K562 (cell line): ENCODE measurements around the gene CXCL12. TPM values are rescaled to one million over a fixed set of nuclear protein-coding genes. Genes with fewer than 3 reads are reported as not detected.

Experiments
- ATAC-seq: fragments of 200-7000 bp; cut with Tn5 transposase; 3 replicates; pipeline ENCODE4 v1.9.1; 2020; ENCODE audit warnings: moderate library complexity
- BruUV-seq: library from RNA; stranded (reverse); fragments of 400-500 nt; replicated peaks from 2 replicates; lab custom pipeline; 2021; lab: Mats Ljungman, UMichigan
- CTCF ChIA-PET: fragments of 300-600 bp; formaldehyde crosslinking; extraction: SDS; loops from one replicate; lab custom pipeline; 2021; ENCODE audit warnings: low intra/inter-chr PET ratio; lab: Yijun Ruan, JAX
- POLR2A ChIA-PET: fragments of 300-600, 350-650 bp; sonication (Branson Sonifier 250); formaldehyde crosslinking; extraction: SDS; loops from one replicate; lab custom pipeline; 2021; ENCODE audit warnings: antibody characterized with exemption, inconsistent platforms; lab: Yijun Ruan, JAX
- DNase-seq, 4 experiments: peaks; one replicate each; pipeline versions ENCODE4 v3.0.0 to v3.0.0-alpha.2; 2011 to 2018; ENCODE audit warnings: low spot score in 3 of 4, mixed read lengths in 3 of 4; ENCODE audit errors: extremely low read depth in 1 of 4
- FAIRE-seq: peaks from 2 replicates; lab custom pipeline; 2011; peaks lifted over from hg19 to GRCh38; lab: Jason Lieb, UNC
- H2AFZ ChIP-seq: 2 replicates; pipeline ENCODE4 v1.6.0; 2011; ENCODE audit warnings: low read depth, low read length, control low read depth, inconsistent platforms
- H3K27ac ChIP-seq: fragments of 200-600 bp; 3 replicates; pipeline ENCODE4 v1.8.0; 2011; ENCODE audit warnings: low read depth, mild to moderate bottlenecking, control low read depth, inconsistent platforms, low read length, moderate library complexity, mixed read lengths; ENCODE audit errors: extremely low read depth
- H3K27me3 ChIP-seq, 2 experiments: fragments of 300-600 bp in 1 of 2; 2 replicates in 1 of 2; 3 replicates in 1 of 2; pipeline versions ENCODE4 v1.6.0 to v1.8.0; 2011; ENCODE audit warnings: inconsistent platforms in 2 of 2, low read length in 2 of 2, mild to moderate bottlenecking in 1 of 2, mixed read lengths in 1 of 2, moderate library complexity in 1 of 2; ENCODE audit not compliant: control insufficient read depth in 2 of 2, insufficient read depth in 2 of 2
- H3K36me3 ChIP-seq: fragments of 300-600 bp; 3 replicates; pipeline ENCODE4 v1.8.0; 2011; ENCODE audit warnings: mild to moderate bottlenecking, low read length, inconsistent platforms; ENCODE audit not compliant: control insufficient read depth, insufficient read depth
- H3K4me1 ChIP-seq, 2 experiments: fragments of 200-600 bp in 1 of 2; replicated peaks in 1 of 2; 2 replicates in 1 of 2; 3 replicates in 1 of 2; pipeline versions ENCODE4 v1.5.1 to v1.8.0; 2011; ENCODE audit warnings: inconsistent platforms in 2 of 2, low read length in 2 of 2, mild to moderate bottlenecking in 1 of 2, mixed read lengths in 1 of 2, moderate library complexity in 1 of 2; ENCODE audit not compliant: control insufficient read depth in 2 of 2, insufficient read depth in 2 of 2
- H3K4me2 ChIP-seq: 2 replicates; pipeline ENCODE4 v1.6.1; 2011; ENCODE audit warnings: low read length, control low read depth, inconsistent platforms, mixed read lengths; ENCODE audit not compliant: insufficient read depth
- H3K4me3 ChIP-seq: fragments of 200-600 bp; sonication (generic), shearing (Covaris generic); 2 replicates; pipeline ENCODE4 v1.5.1; 2016; ENCODE audit warnings: control low read depth, inconsistent platforms
- H3K79me2 ChIP-seq: fragments of 200-600 bp; 3 replicates; pipeline ENCODE4 v1.8.0; 2011; ENCODE audit warnings: low read length, inconsistent platforms; ENCODE audit not compliant: control insufficient read depth, insufficient read depth
- H3K9ac ChIP-seq, 2 experiments: 2 replicates each; pipeline versions ENCODE4 v1.6.0 to v1.6.1; 2011; ENCODE audit warnings: low read depth in 2 of 2, low read length in 2 of 2, control low read depth in 1 of 2, inconsistent platforms in 1 of 2, mild to moderate bottlenecking in 1 of 2, mixed read lengths in 1 of 2; ENCODE audit not compliant: insufficient read depth in 1 of 2
- H3K9me1 ChIP-seq: one replicate; pipeline ENCODE4 v1.6.0; 2011; ENCODE audit warnings: inconsistent platforms, mild to moderate bottlenecking, low read length, moderate library complexity; ENCODE audit not compliant: control insufficient read depth, insufficient read depth
- H3K9me3 ChIP-seq: replicated peaks from 2 replicates; pipeline ENCODE4 v1.5.1; 2011; ENCODE audit warnings: low read depth, low read length, inconsistent platforms; ENCODE audit not compliant: control insufficient read depth, insufficient read depth
- H4K20me1 ChIP-seq: replicated peaks from 2 replicates; pipeline ENCODE4 v1.6.1; 2011; ENCODE audit warnings: low read length, inconsistent platforms, mixed read lengths; ENCODE audit not compliant: control insufficient read depth, insufficient read depth
- HDAC8 ChIP-seq: fragments of 450-650 bp; IDR thresholded peaks from 2 replicates; pipeline ENCODE4 v1.6.1; 2016; ENCODE audit warnings: mild to moderate bottlenecking, missing genetic modification characterization, moderate library complexity, missing compliant biosample characterization
- HMG20A ChIP-seq: fragments of 450-650 bp; formaldehyde crosslinking; conservative IDR thresholded peaks from 2 replicates; pipeline ENCODE4 v1.4.0; 2020; ENCODE audit warnings: mild to moderate bottlenecking, mixed read lengths
- JUN ChIP-seq, 2 experiments: sonication (generic) in 1 of 2; formaldehyde crosslinking in 1 of 2; IDR thresholded peaks; 2 replicates each; pipeline versions ENCODE4 v1.6.1 to v1.8.0; 2012 to 2022; ENCODE audit warnings: borderline replicate concordance in 2 of 2, mild to moderate bottlenecking in 2 of 2, improper control_type of control experiment in 1 of 2, low read depth in 1 of 2, low read length in 1 of 2, missing genetic modification reagents in 1 of 2
- NCOR1 ChIP-seq: fragments of 450-650 bp; IDR thresholded peaks from 2 replicates; pipeline ENCODE4 v1.6.1; 2016; ENCODE audit warnings: mild to moderate bottlenecking, moderate library complexity
- RB1 ChIP-seq: fragments of 450-650 bp; IDR thresholded peaks from 2 replicates; pipeline ENCODE4 v1.6.1; 2017; ENCODE audit warnings: low read depth, mild to moderate bottlenecking
- TFAM ChIP-seq: fragments of 250-450 bp; sonication (Bioruptor Pico); conservative IDR thresholded peaks from 2 replicates; pipeline ENCODE4 v1.5.0; 2021; ENCODE audit warnings: mild to moderate bottlenecking, moderate library complexity
- TGIF2 ChIP-seq: sonication (generic); formaldehyde crosslinking; IDR thresholded peaks from 2 replicates; pipeline ENCODE4 v1.8.1; 2022; ENCODE audit warnings: mild to moderate bottlenecking, missing genetic modification reagents, moderate library complexity
- ZNF324 ChIP-seq: fragments of 250-450 bp; sonication (Bioruptor Pico); IDR thresholded peaks from 2 replicates; pipeline ENCODE4 v1.4.0; 2020; ENCODE audit warnings: mild to moderate bottlenecking
- WGBS: fragments of 100-300 bp; shearing (Covaris generic); methylation state at CpG from one replicate; pipeline ENCODE4 v1.1.6; 2016; ENCODE audit warnings: low coverage, mixed read lengths; ENCODE audit not compliant: insufficient coverage; ENCODE audit errors: missing lambda C conversion rate; 5-methylcytosine and 5-hydroxymethylcytosine counted together
- in situ Hi-C: fragments of 300-500 bp; cut with MboI; formaldehyde crosslinking; loops from 4 replicates; pipeline ENCODE4 v1.15.0; 2018; ENCODE audit warnings: inconsistent platforms, mixed read lengths
- intact Hi-C: fragments of 100-400 bp; cut with micrococcal nuclease; formaldehyde crosslinking; loops from 2 replicates; pipeline ENCODE4 v1.14.2; 2022
- polyA plus RNA-seq, 8 experiments: library from polyadenylated mRNA; depleted of rRNA in 4 of 8; stranded (reverse) in 5 of 8; unstranded in 3 of 8; fragments of >200 nt; fragmentation: Nextera tagmentation in 2 of 8; fragmentation: Illumina TruSeq in 1 of 8; extraction: Ambion mirVana in 2 of 8; extraction: Trizol in 1 of 8; gene quantifications; 2 replicates each; pipeline versions ENCODE4 v1.2.1 to v1.2.3, GENCODE V29; 2011 to 2014; ENCODE audit warnings: inconsistent platforms in 1 of 8, missing spikeins in 1 of 8
- total RNA-seq, 7 experiments: library from RNA; depleted of rRNA in 6 of 7; stranded (reverse); fragments of >200 nt in 6 of 7; fragmentation: Illumina TruSeq in 2 of 7; extraction: Trizol in 2 of 7; gene quantifications; 2 replicates each; pipeline versions ENCODE4 v1.2.1 to v1.2.3, GENCODE V29; 2011 to 2021; ENCODE audit warnings: low replicate concordance in 1 of 7
- TF ChIP-seq, protein P1 (sequence below): fragments of 450-650 bp; formaldehyde crosslinking; IDR thresholded peaks from 2 replicates; pipeline ENCODE4 v1.4.0; 2020; ENCODE audit warnings: mild to moderate bottlenecking

CXCL12 gene
- total and polyA plus RNA-seq, 9 of the 15 experiments (the other 6 are each of a cell fraction or from before 2014, with no cell fraction given), result 0.18 TPM; not detected in 8

DNA sequence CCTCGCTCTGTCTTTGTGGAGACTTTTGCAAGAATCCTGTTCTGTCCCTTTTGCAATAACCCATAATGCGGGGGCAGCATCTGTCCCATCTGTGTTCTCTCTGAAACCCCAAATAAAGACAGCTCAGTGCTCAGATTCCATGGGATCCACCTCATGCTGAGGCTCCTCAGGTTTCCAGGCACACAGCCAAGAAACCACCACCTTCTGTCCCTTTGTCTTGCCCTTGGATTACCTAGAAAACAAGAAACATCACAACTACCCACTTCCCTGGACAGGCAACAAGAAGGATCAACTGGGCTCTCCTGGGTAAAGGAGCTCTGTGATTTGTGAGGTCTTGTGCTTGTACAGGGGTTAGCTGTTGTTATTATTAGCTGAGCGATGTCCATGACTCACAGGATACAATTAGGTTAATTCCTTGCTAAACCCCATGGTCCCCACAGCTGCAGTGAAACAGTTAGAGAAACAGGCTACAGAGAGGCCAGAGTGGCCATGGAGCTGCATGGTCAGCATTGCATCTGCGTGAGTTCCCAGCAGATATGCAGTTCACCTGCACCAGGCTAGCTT lies 50.2 kb downstream of the CXCL12 start:
- TF ChIP-seq NCOR1 (no peak), HMG20A (no peak), RB1 (no peak), TFAM (CRISPR knock-in tag) (no peak), HDAC8 (no peak), TGIF2 (CRISPR knock-in tag) (no peak), JUN (IDR thresholded peaks at IDR 0.05; ENCODE audit: borderline replicate concordance, low read depth, low read length) (no peak), JUN (CRISPR knock-in tag; IDR thresholded peaks at IDR 0.05; ENCODE audit: borderline replicate concordance) (no peak), ZNF324 (CRISPR knock-in tag) (no peak)
- TF ChIP-seq, protein P1, sequence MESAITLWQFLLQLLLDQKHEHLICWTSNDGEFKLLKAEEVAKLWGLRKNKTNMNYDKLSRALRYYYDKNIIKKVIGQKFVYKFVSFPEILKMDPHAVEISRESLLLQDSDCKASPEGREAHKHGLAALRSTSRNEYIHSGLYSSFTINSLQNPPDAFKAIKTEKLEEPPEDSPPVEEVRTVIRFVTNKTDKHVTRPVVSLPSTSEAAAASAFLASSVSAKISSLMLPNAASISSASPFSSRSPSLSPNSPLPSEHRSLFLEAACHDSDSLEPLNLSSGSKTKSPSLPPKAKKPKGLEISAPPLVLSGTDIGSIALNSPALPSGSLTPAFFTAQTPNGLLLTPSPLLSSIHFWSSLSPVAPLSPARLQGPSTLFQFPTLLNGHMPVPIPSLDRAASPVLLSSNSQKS (CRISPR knock-in tag), result no peak
- Histone ChIP-seq H3K27me3 (peaks cover 3 to 24% of the 10 kb centered on the region in 2 experiments; a peak in 2 of 5 replicates), H3K9me1 (no peaks in the 10 kb centered on the region), H4K20me1 (no peaks in the 10 kb centered on the region), H3K27ac (no peak overlapping the region), H2AFZ (no peak overlapping the region), H3K4me2 (no peak overlapping the region), H3K9me3 (no peaks in the 10 kb centered on the region), H3K79me2 (no peaks in the 10 kb centered on the region), H3K36me3 (no peaks in the 10 kb centered on the region), H3K9ac (no peak overlapping the region), H3K4me3 (no peak overlapping the region), H3K4me1 (no peaks in the 10 kb centered on the region)
- ATAC-seq, result no peak
- no peak for DNase-seq
- intact Hi-C loops, result no loop called here
- in situ Hi-C loops, result no loop called here
- ChIA-PET POLR2A (interaction anchor here (0.7 to 1.1 kb wide), 3 partner anchors 19 to 124 kb away, joined by 3 read pairs; no protein-coding TSS in a partner anchor), CTCF (no interaction called here)
- no TSS peak for BruUV-seq
- WGBS, result 0% methylated on average over 4 of the region's 4 CpGs
- FAIRE-seq, result no peak
